ENCODE results near the gene HSD11B1L.
"Not testable (repeated sequence)": the region's sequence is repeated elsewhere in the genome, so short reads cannot be mapped to it uniquely, and the experiment has no call there.

Gene HSD11B1L

DNA sequence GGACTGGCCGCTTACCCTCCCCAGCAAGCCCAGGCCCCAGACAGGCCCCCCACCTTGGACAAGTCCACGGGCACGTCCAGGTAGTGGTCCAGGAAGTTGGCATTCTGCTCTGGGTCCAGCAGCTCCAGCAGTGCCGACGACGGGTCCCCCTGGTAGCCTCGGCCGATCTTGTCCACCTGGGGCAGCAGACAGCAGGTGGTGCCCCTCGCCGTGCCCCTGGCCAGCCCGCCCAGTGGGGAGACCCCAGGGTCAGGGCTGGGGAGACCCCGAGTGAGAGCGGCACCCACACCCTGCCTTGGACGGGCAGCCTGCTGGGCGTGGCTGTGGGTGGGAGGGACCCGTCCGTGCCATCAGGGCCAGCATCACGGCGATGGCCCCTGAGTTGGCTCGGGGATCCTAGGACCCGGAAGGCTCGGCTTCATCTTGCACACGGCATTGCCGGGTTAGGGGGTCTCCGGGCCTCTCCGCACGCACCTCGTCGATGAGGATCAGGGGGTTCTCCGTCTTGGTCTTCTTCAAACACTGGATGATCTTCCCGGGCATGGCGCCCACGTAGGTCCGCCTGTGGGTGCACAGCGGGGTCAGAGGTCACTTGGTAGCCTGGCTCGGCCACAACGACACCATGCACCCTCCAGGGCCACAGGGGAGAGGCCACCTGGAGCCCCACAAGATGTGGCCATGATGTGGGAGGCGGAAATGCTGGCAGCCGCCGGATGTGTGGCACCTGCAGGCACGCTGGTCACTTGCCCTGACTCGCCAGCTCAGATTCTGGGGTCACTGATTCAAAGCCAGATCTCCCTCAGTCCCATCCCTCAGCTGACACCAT is 15.6 kb downstream of the HSD11B1L start:
- H3K9me3 ChIP-seq (ENCODE audit: low read length): no peaks in the 10 kb centered on the region
- no peak overlapping the region for H3K4me3 ChIP-seq (ENCODE audit: low read depth in 1 of 2, low read length in 2 of 2)
- H3K27ac ChIP-seq (ENCODE audit: low read depth, low read length): no peak overlapping the region
- H3K4me1 ChIP-seq (ENCODE audit: insufficient read depth, low read length): peaks cover 7% of the 10 kb centered on the region
- H3K27me3 ChIP-seq (ENCODE audit: control insufficient read depth in 1 of 2, insufficient read depth in 2 of 2, low read length in 2 of 2): no peaks in the 10 kb centered on the region
- no peak overlapping the region for H3K9ac ChIP-seq (ENCODE audit: low read length)
- H3K36me3 ChIP-seq (ENCODE audit: insufficient read depth, low read length): peaks cover 74% of the 10 kb centered on the region

- Histone ChIP-seq H3K9me3 (ENCODE audit: low read length) (no peaks in the 10 kb centered on the region), H3K27ac (ENCODE audit: low read depth, low read length) (no peak overlapping the region), H3K27me3 (ENCODE audit: control insufficient read depth in 1 of 2, insufficient read depth in 2 of 2, low read length in 2 of 2) (no peaks in the 10 kb centered on the region), H3K36me3 (ENCODE audit: insufficient read depth, low read length) (peaks cover 68% of the 10 kb centered on the region), H3K4me3 (ENCODE audit: low read depth in 1 of 2, low read length in 2 of 2) (no peak overlapping the region), H3K9ac (ENCODE audit: low read length) (no peak overlapping the region), H3K4me1 (ENCODE audit: insufficient read depth, low read length) (peaks cover 1% of the 10 kb centered on the region)
Observed at GRCh38 chr19:5697022-5697889, 16.4 kb downstream of the HSD11B1L start.

DNA sequence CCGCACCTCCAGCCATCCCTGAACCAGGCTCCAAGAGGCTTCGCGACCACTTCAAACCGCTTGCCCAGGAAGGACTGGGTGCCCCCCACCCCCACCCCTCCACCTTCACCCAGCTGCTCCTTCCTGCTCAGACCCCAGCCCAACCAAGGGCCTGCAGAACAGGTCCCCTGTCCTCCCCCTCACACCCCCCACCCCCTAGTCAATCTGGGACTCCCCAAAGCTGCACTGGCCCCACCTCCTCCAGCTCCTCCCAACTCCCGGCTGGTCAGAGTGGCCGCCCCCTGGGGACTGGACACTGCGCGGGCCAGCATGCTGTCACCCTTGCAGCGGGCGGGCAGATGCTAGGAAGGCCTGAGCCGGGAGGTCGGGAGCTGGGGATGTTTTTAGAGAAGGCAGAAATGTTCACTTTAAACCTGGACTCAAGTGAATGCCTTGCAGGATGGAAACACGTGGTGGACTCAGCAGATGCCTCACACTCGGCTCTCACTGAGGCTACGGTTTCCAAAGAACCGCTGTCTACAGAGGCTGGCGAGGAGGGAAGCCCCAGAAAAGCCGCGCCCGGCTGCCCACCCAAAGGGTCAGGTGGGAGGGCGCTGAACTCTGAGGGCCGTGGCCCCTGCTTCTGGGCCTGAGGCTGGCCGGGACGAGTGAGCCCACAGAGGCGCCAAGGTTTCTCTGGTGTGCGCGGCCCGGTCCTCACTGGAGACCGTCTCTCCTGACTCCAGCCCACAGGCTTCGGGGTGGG is 17.2 kb downstream of the HSD11B1L start:
- Histone ChIP-seq H3K4me1 (ENCODE audit: insufficient read depth, low read length) (no peaks in the 10 kb centered on the region), H3K9ac (ENCODE audit: low read length) (no peak overlapping the region), H3K27me3 (ENCODE audit: control insufficient read depth in 1 of 2, insufficient read depth in 2 of 2, low read length in 2 of 2) (no peaks in the 10 kb centered on the region), H3K9me3 (ENCODE audit: low read length) (no peaks in the 10 kb centered on the region), H3K27ac (ENCODE audit: low read depth, low read length) (no peak overlapping the region), H3K4me3 (ENCODE audit: low read depth in 1 of 2, low read length in 2 of 2) (no peak overlapping the region), H3K36me3 (ENCODE audit: insufficient read depth, low read length) (peaks cover 60% of the 10 kb centered on the region)

GRCh38 chr19:5698635-5699422 is 18.0 kb downstream of the HSD11B1L start:
- H3K9ac ChIP-seq (ENCODE audit: low read length): no peak overlapping the region
- no peaks in the 10 kb centered on the region for H3K27me3 ChIP-seq (ENCODE audit: control insufficient read depth in 1 of 2, insufficient read depth in 2 of 2, low read length in 2 of 2)
- peaks cover 60% of the 10 kb centered on the region for H3K36me3 ChIP-seq (ENCODE audit: insufficient read depth, low read length)
- H3K27ac ChIP-seq (ENCODE audit: low read depth, low read length): no peak overlapping the region
- no peaks in the 10 kb centered on the region for H3K4me1 ChIP-seq (ENCODE audit: insufficient read depth, low read length)
- H3K9me3 ChIP-seq (ENCODE audit: low read length): no peaks in the 10 kb centered on the region
- no peak overlapping the region for H3K4me3 ChIP-seq (ENCODE audit: low read depth in 1 of 2, low read length in 2 of 2)

GRCh38 chr19:5700455-5701092 is 19.7 kb downstream of the HSD11B1L start:
- no peak overlapping the region for H3K9ac ChIP-seq (ENCODE audit: low read length)
- no peak overlapping the region for H3K4me3 ChIP-seq (ENCODE audit: low read depth in 1 of 2, low read length in 2 of 2)
- H3K9me3 ChIP-seq (ENCODE audit: low read length): no peaks in the 10 kb centered on the region
- no peaks in the 10 kb centered on the region for H3K27me3 ChIP-seq (ENCODE audit: control insufficient read depth in 1 of 2, insufficient read depth in 2 of 2, low read length in 2 of 2)
- no peak overlapping the region for H3K27ac ChIP-seq (ENCODE audit: low read depth, low read length)
- H3K36me3 ChIP-seq (ENCODE audit: insufficient read depth, low read length): peaks cover 47% of the 10 kb centered on the region
- no peaks in the 10 kb centered on the region for H3K4me1 ChIP-seq (ENCODE audit: insufficient read depth, low read length)

DNA sequence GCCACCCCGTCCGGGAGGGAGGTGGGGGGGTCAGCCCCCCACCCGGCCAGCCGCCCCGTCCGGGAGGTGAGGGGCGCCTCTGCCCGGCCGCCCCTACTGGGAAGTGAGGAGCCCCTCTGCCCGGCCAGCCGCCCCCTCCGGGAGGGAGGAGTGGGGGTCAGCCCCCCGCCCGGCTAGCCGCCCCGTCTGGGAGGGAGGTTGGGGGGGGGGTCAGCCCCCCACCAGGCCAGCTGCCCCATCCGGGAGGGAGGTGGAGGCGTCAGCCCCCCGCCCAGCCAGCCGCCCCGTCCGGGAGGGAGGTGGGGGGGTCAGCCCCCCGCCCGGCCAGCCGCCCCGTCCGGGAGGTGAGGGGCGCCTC is 21.2 kb downstream of the HSD11B1L start:
- H3K27ac ChIP-seq (ENCODE audit: low read depth, low read length); H3K27me3 ChIP-seq (ENCODE audit: control insufficient read depth in 1 of 2, insufficient read depth in 2 of 2, low read length in 2 of 2); H3K4me1 ChIP-seq (ENCODE audit: insufficient read depth, low read length); H3K9ac ChIP-seq (ENCODE audit: low read length); H3K4me3 ChIP-seq (ENCODE audit: low read depth in 1 of 2, low read length in 2 of 2); H3K9me3 ChIP-seq (ENCODE audit: low read length): not testable (repeated sequence)
- peaks cover 34% of the 10 kb centered on the region for H3K36me3 ChIP-seq (ENCODE audit: insufficient read depth, low read length)

- H3K27ac ChIP-seq (ENCODE audit: low read depth, low read length): no peak overlapping the region
Observed at GRCh38 chr19:5703819-5704818, 23.3 kb downstream of the HSD11B1L start.

DNA sequence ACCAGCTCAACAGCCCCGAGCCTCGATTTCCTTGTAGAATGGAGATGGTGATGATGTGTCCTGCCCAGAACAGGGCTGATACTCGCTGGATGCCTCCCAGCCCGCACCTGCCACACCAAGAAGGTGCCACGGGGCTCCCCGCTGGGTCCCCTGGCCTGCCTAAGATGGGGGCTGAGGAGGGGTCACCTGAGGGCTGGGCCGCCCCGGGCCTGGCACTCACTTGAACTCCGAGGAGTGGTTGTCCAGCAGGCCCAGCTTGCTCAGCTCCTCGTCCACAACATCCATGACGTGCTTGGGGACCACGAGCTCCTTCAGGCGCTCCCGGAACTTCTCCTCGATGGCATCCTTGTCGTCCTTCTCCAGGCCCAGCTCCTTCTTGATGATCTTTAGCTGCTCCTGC is 24.7 kb downstream of the HSD11B1L start:
- H3K36me3 ChIP-seq (ENCODE audit: insufficient read depth, low read length): peaks cover 15% of the 10 kb centered on the region
- no peak overlapping the region for H3K27ac ChIP-seq (ENCODE audit: low read depth, low read length)
- H3K4me3 ChIP-seq (ENCODE audit: low read depth in 1 of 2, low read length in 2 of 2): no peak overlapping the region
- no peaks in the 10 kb centered on the region for H3K4me1 ChIP-seq (ENCODE audit: insufficient read depth, low read length)
- H3K9me3 ChIP-seq (ENCODE audit: low read length): no peaks in the 10 kb centered on the region
- no peaks in the 10 kb centered on the region for H3K27me3 ChIP-seq (ENCODE audit: control insufficient read depth in 1 of 2, insufficient read depth in 2 of 2, low read length in 2 of 2)
- no peak overlapping the region for H3K9ac ChIP-seq (ENCODE audit: low read length)

More at GRCh38 chr19:5703819-5704818, 23.3 kb downstream of the HSD11B1L start:
- Histone ChIP-seq H3K9me3 (ENCODE audit: low read length) (no peaks in the 10 kb centered on the region), H3K4me3 (ENCODE audit: low read depth in 1 of 2, low read length in 2 of 2) (no peak overlapping the region), H3K36me3 (ENCODE audit: insufficient read depth, low read length) (peaks cover 22% of the 10 kb centered on the region), H3K27me3 (ENCODE audit: control insufficient read depth in 1 of 2, insufficient read depth in 2 of 2, low read length in 2 of 2) (no peaks in the 10 kb centered on the region), H3K9ac (ENCODE audit: low read length) (no peak overlapping the region), H3K4me1 (ENCODE audit: insufficient read depth, low read length) (no peaks in the 10 kb centered on the region)

DNA sequence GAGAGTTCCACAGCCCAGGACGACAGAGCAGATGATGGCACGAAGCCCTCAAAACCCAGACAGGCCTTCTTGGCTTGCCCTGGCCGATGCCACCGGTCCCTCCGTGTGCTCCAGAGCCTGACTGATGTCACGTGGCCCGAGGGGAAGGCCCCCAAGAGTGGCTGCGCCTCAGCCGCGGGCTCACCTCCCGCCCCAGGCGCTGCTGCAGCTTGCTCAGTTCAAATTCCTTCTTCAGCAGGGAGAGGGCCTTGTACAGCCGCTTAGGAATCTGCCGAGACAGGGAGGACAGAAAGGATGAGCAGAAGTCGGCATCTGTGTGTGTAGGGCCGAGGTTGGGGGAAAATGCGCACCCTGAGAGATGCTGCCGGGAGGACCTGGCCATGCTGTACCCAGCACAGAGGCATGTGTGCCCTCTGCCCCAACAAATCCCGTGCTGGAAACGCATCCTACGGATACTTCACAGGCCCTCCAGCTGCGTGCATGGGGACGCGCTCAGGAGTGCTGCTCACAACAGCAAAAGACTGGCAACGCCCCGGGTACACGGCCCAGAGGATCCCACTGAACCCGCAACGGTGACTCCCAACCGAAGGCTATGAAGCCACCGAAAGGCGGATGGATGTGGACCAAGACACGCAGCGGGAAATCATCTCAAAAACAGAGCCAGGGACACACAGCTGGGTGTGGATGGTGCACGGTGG is 26.2 kb downstream of the HSD11B1L start:
- H3K9ac ChIP-seq (ENCODE audit: low read length): no peak overlapping the region
- no peaks in the 10 kb centered on the region for H3K4me1 ChIP-seq (ENCODE audit: insufficient read depth, low read length)
- H3K4me3 ChIP-seq (ENCODE audit: low read depth in 1 of 2, low read length in 2 of 2): no peak overlapping the region
- no peaks in the 10 kb centered on the region for H3K27me3 ChIP-seq (ENCODE audit: control insufficient read depth in 1 of 2, insufficient read depth in 2 of 2, low read length in 2 of 2)
- H3K36me3 ChIP-seq (ENCODE audit: insufficient read depth, low read length): peaks cover 24% of the 10 kb centered on the region
- H3K27ac ChIP-seq (ENCODE audit: low read depth, low read length): no peak overlapping the region
- H3K9me3 ChIP-seq (ENCODE audit: low read length): no peaks in the 10 kb centered on the region
